GM23338 (cell line): ENCODE measurements around the gene LRP1B. TPM values are rescaled to one million over a fixed set of nuclear protein-coding genes. Genes with fewer than 3 reads are reported as not detected.

Experiments
- ATAC-seq: fragments of 200-7000 bp; cut with Tn5 transposase; 3 replicates; pipeline ENCODE4 v1.9.1; 2020
- DNase-seq: peaks from one replicate; pipeline ENCODE4 v3.0.0-alpha.2; 2015; ENCODE audit warnings: low spot score
- H2AFZ ChIP-seq: fragments of 200-600 bp; sonication (generic); 2 replicates; pipeline ENCODE4 v1.8.0; 2016; ENCODE audit warnings: antibody characterized with exemption, mild to moderate bottlenecking, moderate library complexity
- H3F3A ChIP-seq: fragments of 200-600 bp; sonication (generic); replicated peaks from 2 replicates; pipeline ENCODE4 v1.8.0; 2017; ENCODE audit warnings: antibody characterized with exemption, mixed run types, low read depth
- H3K27ac ChIP-seq: fragments of 200-600 bp; sonication (generic); 2 replicates; pipeline ENCODE4 v1.6.1; 2016; ENCODE audit warnings: low read depth
- H3K27me3 ChIP-seq: fragments of 200-600 bp; sonication (generic); 2 replicates; pipeline ENCODE4 v1.8.0; 2016; ENCODE audit warnings: mild to moderate bottlenecking, mixed run types, moderate library complexity; ENCODE audit not compliant: insufficient read depth
- H3K36me3 ChIP-seq: fragments of 200-600 bp; sonication (generic); 2 replicates; pipeline ENCODE4 v1.8.0; 2016; ENCODE audit warnings: mild to moderate bottlenecking; ENCODE audit not compliant: insufficient read depth
- H3K4me1 ChIP-seq: fragments of 200-600 bp; sonication (generic); 2 replicates; pipeline ENCODE4 v1.8.0; 2016; ENCODE audit warnings: mild to moderate bottlenecking, moderate library complexity; ENCODE audit not compliant: insufficient read depth
- H3K4me2 ChIP-seq: fragments of 200-600 bp; sonication (generic); 2 replicates; pipeline ENCODE4 v1.7.1; 2017; ENCODE audit warnings: mixed run types
- H3K4me3 ChIP-seq: fragments of 200-600 bp; sonication (generic); 2 replicates; pipeline ENCODE4 v1.6.1; 2016; ENCODE audit warnings: mixed run types
- H3K79me2 ChIP-seq: fragments of 200-600 bp; sonication (generic); replicated peaks from 2 replicates; pipeline ENCODE4 v1.8.0; 2017; ENCODE audit warnings: mild to moderate bottlenecking; ENCODE audit not compliant: insufficient read depth
- H3K9me2 ChIP-seq: fragments of 200-600 bp; sonication (generic); 2 replicates; pipeline ENCODE4 v1.8.0; 2017; ENCODE audit not compliant: insufficient read depth
- H4K20me1 ChIP-seq: fragments of 200-600 bp; sonication (generic); replicated peaks from 2 replicates; pipeline ENCODE4 v1.8.0; 2017; ENCODE audit warnings: mild to moderate bottlenecking; ENCODE audit not compliant: insufficient read depth
- H3K27ac Mint-ChIP-seq: 2 replicates; pipeline ENCODE4 v1.8.0; 2020; ENCODE audit warnings: inconsistent platforms, mild to moderate bottlenecking, moderate library complexity, mixed read lengths
- H3K27me3 Mint-ChIP-seq: 3 replicates; pipeline ENCODE4 v1.8.0; 2022; ENCODE audit warnings: low read depth, mild to moderate bottlenecking, moderate library complexity, mixed read lengths, inconsistent platforms; ENCODE audit not compliant: insufficient read depth, poor library complexity
- H3K36me3 Mint-ChIP-seq: 3 replicates; pipeline ENCODE4 v1.8.0; 2021; ENCODE audit warnings: low read depth, mild to moderate bottlenecking, inconsistent platforms, moderate library complexity, mixed read lengths
- H3K4me1 Mint-ChIP-seq: 3 replicates; pipeline ENCODE4 v1.8.0; 2020; ENCODE audit warnings: mild to moderate bottlenecking, inconsistent platforms, mixed read lengths
- H3K4me3 Mint-ChIP-seq: 3 replicates; pipeline ENCODE4 v1.8.0; 2021; ENCODE audit warnings: moderate library complexity, mild to moderate bottlenecking, inconsistent platforms, mixed read lengths
- H3K9me3 Mint-ChIP-seq: 3 replicates; pipeline ENCODE4 v1.8.0; 2020; ENCODE audit warnings: moderate library complexity, mild to moderate bottlenecking, inconsistent platforms, mixed read lengths
- CREB1 ChIP-seq: fragments of 250-450 bp; sonication (Bioruptor Pico); IDR thresholded peaks from 2 replicates; pipeline ENCODE4 v1.5.0; 2020; ENCODE audit warnings: low read depth, mild to moderate bottlenecking, moderate library complexity
- EZH2 ChIP-seq: fragments of 200-600 bp; sonication (generic); IDR thresholded peaks from one replicate; pipeline ENCODE4 v1.8.0; 2017; ENCODE audit warnings: antibody characterized with exemption, mild to moderate bottlenecking, low read depth; ENCODE audit not compliant: unreplicated experiment
- EZH2phosphoT487 ChIP-seq: fragments of 200-600 bp; sonication (generic); IDR thresholded peaks from one replicate; pipeline ENCODE4 v1.8.1; 2018; ENCODE audit warnings: antibody characterized with exemption; ENCODE audit not compliant: unreplicated experiment
- JUNB ChIP-seq: IDR thresholded peaks from one replicate; pipeline ENCODE4 v1.6.1; 2016; ENCODE audit warnings: antibody characterized with exemption; ENCODE audit not compliant: unreplicated experiment
- NANOG ChIP-seq: IDR thresholded peaks from 2 replicates; pipeline ENCODE4 v1.6.1; 2016; ENCODE audit warnings: antibody characterized with exemption, borderline replicate concordance
- POLR2AphosphoS5 ChIP-seq: IDR thresholded peaks from 2 replicates; pipeline ENCODE4 v1.6.1; 2016; ENCODE audit warnings: antibody characterized with exemption, low read depth
- STAT1 ChIP-seq: IDR thresholded peaks from one replicate; pipeline ENCODE4 v1.6.1; 2016; ENCODE audit warnings: antibody characterized with exemption; ENCODE audit not compliant: unreplicated experiment
- ZNF114 ChIP-seq: fragments of 250-450 bp; sonication (Bioruptor Pico); IDR thresholded peaks from 2 replicates; pipeline ENCODE4 v1.5.0; 2020; ENCODE audit warnings: mild to moderate bottlenecking, moderate library complexity
- ZNF331 ChIP-seq: fragments of 250-450 bp; sonication (Bioruptor Pico); IDR thresholded peaks from 2 replicates; pipeline ENCODE4 v1.5.0; 2020; ENCODE audit warnings: low read depth, mild to moderate bottlenecking, moderate library complexity
- polyA plus RNA-seq: library from polyadenylated mRNA; unstranded; fragments of >200 nt; fragmentation: Nextera tagmentation; extraction: Ambion mirVana; gene quantifications from 2 replicates; pipeline ENCODE4 v1.2.1, GENCODE V29; 2016
- total RNA-seq: library from RNA; depleted of rRNA; stranded (reverse); fragments of >200 nt; shearing (Covaris generic); gene quantifications from 2 replicates; pipeline ENCODE4 v1.2.3, GENCODE V29; 2014
- TF ChIP-seq, protein P1 (sequence below): IDR thresholded peaks from 2 replicates; pipeline ENCODE4 v1.6.1; 2016; ENCODE audit warnings: antibody characterized with exemption
- TF ChIP-seq, protein P2 (sequence below): IDR thresholded peaks from one replicate; pipeline ENCODE4 v1.6.1; 2018; ENCODE audit warnings: antibody characterized with exemption; ENCODE audit not compliant: unreplicated experiment
- TF ChIP-seq, protein P3 (sequence below), 2 experiments: fragments of 200-600 bp in 1 of 2; sonication (generic) in 1 of 2; conservative IDR thresholded peaks; 2 replicates each; pipeline versions ENCODE4 v1.5.1 to v1.6.1; 2016 to 2017; ENCODE audit warnings: antibody characterized with exemption in 2 of 2, low read depth in 2 of 2, mild to moderate bottlenecking in 2 of 2, moderate library complexity in 1 of 2
- TF ChIP-seq, protein P4 (sequence below): fragments of 250-450 bp; sonication (Bioruptor Pico); IDR thresholded peaks from 2 replicates; pipeline ENCODE4 v1.5.0; 2020; ENCODE audit warnings: mild to moderate bottlenecking, moderate library complexity

LRP1B gene
- total and polyA plus RNA-seq, 2 experiments from 2014 or later: 0.15 to 0.97 TPM

DNA sequence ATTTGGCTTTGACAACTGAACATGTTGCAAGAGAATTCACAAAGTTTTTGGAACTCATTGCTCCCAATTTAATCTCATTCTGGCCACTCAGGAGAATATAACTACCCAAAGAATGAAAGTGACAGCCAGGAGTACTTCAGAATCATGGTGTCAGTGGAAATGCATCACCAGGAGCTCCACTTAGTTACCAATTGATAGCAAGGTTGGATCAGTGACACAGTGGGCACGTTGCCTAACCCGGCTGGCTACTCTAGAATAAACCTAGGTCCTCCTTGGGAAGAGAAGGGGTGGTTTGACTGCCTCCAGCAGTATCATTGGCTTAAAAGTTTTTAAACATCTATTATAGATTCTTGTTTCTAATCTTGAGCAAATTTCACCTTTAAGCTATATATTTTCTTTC lies 40.0 kb upstream of the LRP1B start:
- H3K4me2 ChIP-seq: no peak overlapping the region
- no peaks in the 10 kb centered on the region for H3K27me3 ChIP-seq
- no peak overlapping the region for H2AFZ ChIP-seq
- Mint-ChIP-seq H3K9me3 (no peaks in the 10 kb centered on the region), H3K4me1 (peaks cover under 1% of the 10 kb centered on the region; the same call in 2 of the 3 replicates), H3K36me3 (no peaks in the 10 kb centered on the region), H3K27ac (no peak overlapping the region), H3K27me3 (no peaks in the 10 kb centered on the region), H3K4me3 (no peak overlapping the region)
- no peak for DNase-seq
- H3K9me2 ChIP-seq: no peaks in the 10 kb centered on the region
- H3K27ac ChIP-seq: no peak overlapping the region
- ATAC-seq: no peak
- TF ChIP-seq, protein P1, sequence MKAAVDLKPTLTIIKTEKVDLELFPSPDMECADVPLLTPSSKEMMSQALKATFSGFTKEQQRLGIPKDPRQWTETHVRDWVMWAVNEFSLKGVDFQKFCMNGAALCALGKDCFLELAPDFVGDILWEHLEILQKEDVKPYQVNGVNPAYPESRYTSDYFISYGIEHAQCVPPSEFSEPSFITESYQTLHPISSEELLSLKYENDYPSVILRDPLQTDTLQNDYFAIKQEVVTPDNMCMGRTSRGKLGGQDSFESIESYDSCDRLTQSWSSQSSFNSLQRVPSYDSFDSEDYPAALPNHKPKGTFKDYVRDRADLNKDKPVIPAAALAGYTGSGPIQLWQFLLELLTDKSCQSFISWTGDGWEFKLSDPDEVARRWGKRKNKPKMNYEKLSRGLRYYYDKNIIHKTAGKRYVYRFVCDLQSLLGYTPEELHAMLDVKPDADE: no peak
- TF ChIP-seq ZNF114: no peak
- TF ChIP-seq EZH2phosphoT487: no peak
- TF ChIP-seq, protein P2, sequence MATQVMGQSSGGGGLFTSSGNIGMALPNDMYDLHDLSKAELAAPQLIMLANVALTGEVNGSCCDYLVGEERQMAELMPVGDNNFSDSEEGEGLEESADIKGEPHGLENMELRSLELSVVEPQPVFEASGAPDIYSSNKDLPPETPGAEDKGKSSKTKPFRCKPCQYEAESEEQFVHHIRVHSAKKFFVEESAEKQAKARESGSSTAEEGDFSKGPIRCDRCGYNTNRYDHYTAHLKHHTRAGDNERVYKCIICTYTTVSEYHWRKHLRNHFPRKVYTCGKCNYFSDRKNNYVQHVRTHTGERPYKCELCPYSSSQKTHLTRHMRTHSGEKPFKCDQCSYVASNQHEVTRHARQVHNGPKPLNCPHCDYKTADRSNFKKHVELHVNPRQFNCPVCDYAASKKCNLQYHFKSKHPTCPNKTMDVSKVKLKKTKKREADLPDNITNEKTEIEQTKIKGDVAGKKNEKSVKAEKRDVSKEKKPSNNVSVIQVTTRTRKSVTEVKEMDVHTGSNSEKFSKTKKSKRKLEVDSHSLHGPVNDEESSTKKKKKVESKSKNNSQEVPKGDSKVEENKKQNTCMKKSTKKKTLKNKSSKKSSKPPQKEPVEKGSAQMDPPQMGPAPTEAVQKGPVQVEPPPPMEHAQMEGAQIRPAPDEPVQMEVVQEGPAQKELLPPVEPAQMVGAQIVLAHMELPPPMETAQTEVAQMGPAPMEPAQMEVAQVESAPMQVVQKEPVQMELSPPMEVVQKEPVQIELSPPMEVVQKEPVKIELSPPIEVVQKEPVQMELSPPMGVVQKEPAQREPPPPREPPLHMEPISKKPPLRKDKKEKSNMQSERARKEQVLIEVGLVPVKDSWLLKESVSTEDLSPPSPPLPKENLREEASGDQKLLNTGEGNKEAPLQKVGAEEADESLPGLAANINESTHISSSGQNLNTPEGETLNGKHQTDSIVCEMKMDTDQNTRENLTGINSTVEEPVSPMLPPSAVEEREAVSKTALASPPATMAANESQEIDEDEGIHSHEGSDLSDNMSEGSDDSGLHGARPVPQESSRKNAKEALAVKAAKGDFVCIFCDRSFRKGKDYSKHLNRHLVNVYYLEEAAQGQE: no peak
- TF ChIP-seq JUNB: no peak
- TF ChIP-seq, protein P3, sequence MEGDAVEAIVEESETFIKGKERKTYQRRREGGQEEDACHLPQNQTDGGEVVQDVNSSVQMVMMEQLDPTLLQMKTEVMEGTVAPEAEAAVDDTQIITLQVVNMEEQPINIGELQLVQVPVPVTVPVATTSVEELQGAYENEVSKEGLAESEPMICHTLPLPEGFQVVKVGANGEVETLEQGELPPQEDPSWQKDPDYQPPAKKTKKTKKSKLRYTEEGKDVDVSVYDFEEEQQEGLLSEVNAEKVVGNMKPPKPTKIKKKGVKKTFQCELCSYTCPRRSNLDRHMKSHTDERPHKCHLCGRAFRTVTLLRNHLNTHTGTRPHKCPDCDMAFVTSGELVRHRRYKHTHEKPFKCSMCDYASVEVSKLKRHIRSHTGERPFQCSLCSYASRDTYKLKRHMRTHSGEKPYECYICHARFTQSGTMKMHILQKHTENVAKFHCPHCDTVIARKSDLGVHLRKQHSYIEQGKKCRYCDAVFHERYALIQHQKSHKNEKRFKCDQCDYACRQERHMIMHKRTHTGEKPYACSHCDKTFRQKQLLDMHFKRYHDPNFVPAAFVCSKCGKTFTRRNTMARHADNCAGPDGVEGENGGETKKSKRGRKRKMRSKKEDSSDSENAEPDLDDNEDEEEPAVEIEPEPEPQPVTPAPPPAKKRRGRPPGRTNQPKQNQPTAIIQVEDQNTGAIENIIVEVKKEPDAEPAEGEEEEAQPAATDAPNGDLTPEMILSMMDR (conservative IDR thresholded peaks at IDR 0.05; ENCODE audit: low read depth in 2 of 2): no peak
- TF ChIP-seq CREB1 (CRISPR knock-in tag): no peak
- TF ChIP-seq NANOG: no peak
- no peak for TF ChIP-seq EZH2
- no peak for TF ChIP-seq ZNF331
- no peak for TF ChIP-seq STAT1
- TF ChIP-seq, protein P4, sequence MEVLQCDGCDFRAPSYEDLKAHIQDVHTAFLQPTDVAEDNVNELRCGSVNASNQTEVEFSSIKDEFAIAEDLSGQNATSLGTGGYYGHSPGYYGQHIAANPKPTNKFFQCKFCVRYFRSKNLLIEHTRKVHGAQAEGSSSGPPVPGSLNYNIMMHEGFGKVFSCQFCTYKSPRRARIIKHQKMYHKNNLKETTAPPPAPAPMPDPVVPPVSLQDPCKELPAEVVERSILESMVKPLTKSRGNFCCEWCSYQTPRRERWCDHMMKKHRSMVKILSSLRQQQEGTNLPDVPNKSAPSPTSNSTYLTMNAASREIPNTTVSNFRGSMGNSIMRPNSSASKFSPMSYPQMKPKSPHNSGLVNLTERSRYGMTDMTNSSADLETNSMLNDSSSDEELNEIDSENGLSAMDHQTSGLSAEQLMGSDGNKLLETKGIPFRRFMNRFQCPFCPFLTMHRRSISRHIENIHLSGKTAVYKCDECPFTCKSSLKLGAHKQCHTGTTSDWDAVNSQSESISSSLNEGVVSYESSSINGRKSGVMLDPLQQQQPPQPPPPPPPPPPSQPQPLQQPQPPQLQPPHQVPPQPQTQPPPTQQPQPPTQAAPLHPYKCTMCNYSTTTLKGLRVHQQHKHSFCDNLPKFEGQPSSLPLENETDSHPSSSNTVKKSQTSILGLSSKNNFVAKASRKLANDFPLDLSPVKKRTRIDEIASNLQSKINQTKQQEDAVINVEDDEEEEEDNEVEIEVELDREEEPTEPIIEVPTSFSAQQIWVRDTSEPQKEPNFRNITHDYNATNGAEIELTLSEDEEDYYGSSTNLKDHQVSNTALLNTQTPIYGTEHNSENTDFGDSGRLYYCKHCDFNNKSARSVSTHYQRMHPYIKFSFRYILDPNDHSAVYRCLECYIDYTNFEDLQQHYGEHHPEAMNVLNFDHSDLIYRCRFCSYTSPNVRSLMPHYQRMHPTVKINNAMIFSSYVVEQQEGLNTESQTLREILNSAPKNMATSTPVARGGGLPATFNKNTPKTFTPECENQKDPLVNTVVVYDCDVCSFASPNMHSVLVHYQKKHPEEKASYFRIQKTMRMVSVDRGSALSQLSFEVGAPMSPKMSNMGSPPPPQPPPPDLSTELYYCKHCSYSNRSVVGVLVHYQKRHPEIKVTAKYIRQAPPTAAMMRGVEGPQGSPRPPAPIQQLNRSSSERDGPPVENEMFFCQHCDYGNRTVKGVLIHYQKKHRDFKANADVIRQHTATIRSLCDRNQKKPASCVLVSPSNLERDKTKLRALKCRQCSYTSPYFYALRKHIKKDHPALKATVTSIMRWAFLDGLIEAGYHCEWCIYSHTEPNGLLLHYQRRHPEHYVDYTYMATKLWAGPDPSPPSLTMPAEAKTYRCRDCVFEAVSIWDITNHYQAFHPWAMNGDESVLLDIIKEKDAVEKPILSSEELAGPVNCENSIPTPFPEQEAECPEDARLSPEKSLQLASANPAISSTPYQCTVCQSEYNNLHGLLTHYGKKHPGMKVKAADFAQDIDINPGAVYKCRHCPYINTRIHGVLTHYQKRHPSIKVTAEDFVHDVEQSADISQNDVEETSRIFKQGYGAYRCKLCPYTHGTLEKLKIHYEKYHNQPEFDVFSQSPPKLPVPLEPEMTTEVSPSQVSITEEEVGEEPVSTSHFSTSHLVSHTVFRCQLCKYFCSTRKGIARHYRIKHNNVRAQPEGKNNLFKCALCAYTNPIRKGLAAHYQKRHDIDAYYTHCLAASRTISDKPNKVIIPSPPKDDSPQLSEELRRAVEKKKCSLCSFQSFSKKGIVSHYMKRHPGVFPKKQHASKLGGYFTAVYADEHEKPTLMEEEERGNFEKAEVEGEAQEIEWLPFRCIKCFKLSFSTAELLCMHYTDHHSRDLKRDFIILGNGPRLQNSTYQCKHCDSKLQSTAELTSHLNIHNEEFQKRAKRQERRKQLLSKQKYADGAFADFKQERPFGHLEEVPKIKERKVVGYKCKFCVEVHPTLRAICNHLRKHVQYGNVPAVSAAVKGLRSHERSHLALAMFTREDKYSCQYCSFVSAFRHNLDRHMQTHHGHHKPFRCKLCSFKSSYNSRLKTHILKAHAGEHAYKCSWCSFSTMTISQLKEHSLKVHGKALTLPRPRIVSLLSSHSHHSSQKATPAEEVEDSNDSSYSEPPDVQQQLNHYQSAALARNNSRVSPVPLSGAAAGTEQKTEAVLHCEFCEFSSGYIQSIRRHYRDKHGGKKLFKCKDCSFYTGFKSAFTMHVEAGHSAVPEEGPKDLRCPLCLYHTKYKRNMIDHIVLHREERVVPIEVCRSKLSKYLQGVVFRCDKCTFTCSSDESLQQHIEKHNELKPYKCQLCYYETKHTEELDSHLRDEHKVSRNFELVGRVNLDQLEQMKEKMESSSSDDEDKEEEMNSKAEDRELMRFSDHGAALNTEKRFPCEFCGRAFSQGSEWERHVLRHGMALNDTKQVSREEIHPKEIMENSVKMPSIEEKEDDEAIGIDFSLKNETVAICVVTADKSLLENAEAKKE (CRISPR knock-in tag): no peak
- TF ChIP-seq POLR2AphosphoS5: no peak
- no peaks in the 10 kb centered on the region for H3K4me1 ChIP-seq
- H3K79me2 ChIP-seq: no peaks in the 10 kb centered on the region
- no peak overlapping the region for H3K4me3 ChIP-seq
- H3K36me3 ChIP-seq: no peaks in the 10 kb centered on the region
- no peaks in the 10 kb centered on the region for H4K20me1 ChIP-seq
- no peaks in the 10 kb centered on the region for H3F3A ChIP-seq
